IMR-90 (cell line): ENCODE results near the gene TCF4. TPM values are rescaled to one million over a fixed set of nuclear protein-coding genes. Genes with fewer than 3 reads are reported as not detected.

Experiments used
- ATAC-seq: fragments of 200-7000 bp; cut with Tn5 transposase; 2 replicates; pipeline ENCODE4 v1.9.1; 2020; ENCODE audit warnings: low read depth, mild to moderate bottlenecking, moderate library complexity
- BruUV-seq: library from RNA; stranded (reverse); fragments of 400-500 nt; replicated peaks from 2 replicates; lab custom pipeline; 2021; lab: Mats Ljungman, UMichigan
- CTCF ChIA-PET: fragments of 300-600 bp; formaldehyde crosslinking; extraction: SDS; loops from one replicate; lab custom pipeline; 2021; ENCODE audit warnings: antibody characterized with exemption; lab: Yijun Ruan, JAX
- POLR2A ChIA-PET: fragments of 300-600 bp; sonication (Branson Sonifier 250); formaldehyde crosslinking; loops from one replicate; lab custom pipeline; 2022; ENCODE audit warnings: antibody characterized with exemption; ENCODE audit not compliant: unreplicated experiment; lab: Charles Lee
- DNase-seq: peaks from one replicate; pipeline ENCODE4 v3.0.0; 2013
- H2AFZ ChIP-seq: replicated peaks from 2 replicates; pipeline ENCODE3; 2013; ENCODE audit warnings: low read length, mild to moderate bottlenecking; ENCODE audit not compliant: poor library complexity
- H2AK5ac ChIP-seq: 2 replicates; pipeline ENCODE4 v1.6.1; 2013; ENCODE audit warnings: low read depth, low read length, inconsistent platforms
- H2AK9ac ChIP-seq: replicated peaks from 2 replicates; pipeline ENCODE3; 2013; ENCODE audit warnings: mild to moderate bottlenecking, low read depth, low read length, moderate library complexity; ENCODE audit not compliant: poor library complexity
- H2BK120ac ChIP-seq: 2 replicates; pipeline ENCODE4 v1.6.1; 2013; ENCODE audit warnings: low read depth, low read length, inconsistent platforms
- H2BK15ac ChIP-seq: 3 replicates; pipeline ENCODE4 v1.6.1; 2013; ENCODE audit warnings: low read depth, low read length, inconsistent platforms
- H2BK20ac ChIP-seq: 2 replicates; pipeline ENCODE4 v1.6.1; 2013; ENCODE audit warnings: low read depth, mild to moderate bottlenecking, inconsistent platforms, low read length, moderate library complexity
- H2BK5ac ChIP-seq: 2 replicates; pipeline ENCODE4 v1.6.1; 2013; ENCODE audit warnings: mild to moderate bottlenecking, low read depth, low read length, inconsistent platforms; ENCODE audit not compliant: poor library complexity, severe bottlenecking
- H3K14ac ChIP-seq: replicated peaks from 2 replicates; pipeline ENCODE4 v1.6.1; 2013; ENCODE audit warnings: low read depth, low read length, inconsistent platforms
- H3K18ac ChIP-seq: 2 replicates; pipeline ENCODE4 v1.6.1; 2013; ENCODE audit warnings: low read depth, low read length, control low read depth
- H3K23ac ChIP-seq: 2 replicates; pipeline ENCODE4 v1.6.1; 2013; ENCODE audit warnings: low read depth, low read length, inconsistent platforms
- H3K27ac ChIP-seq: 2 replicates; pipeline ENCODE4 v1.5.1; 2013; ENCODE audit warnings: mild to moderate bottlenecking, control low read depth, low read length; ENCODE audit not compliant: insufficient read depth
- H3K27me3 ChIP-seq: 2 replicates; pipeline ENCODE4 v1.6.1; 2013; ENCODE audit warnings: low read length; ENCODE audit not compliant: control insufficient read depth, insufficient read depth
- H3K36me3 ChIP-seq: 2 replicates; pipeline ENCODE4 v1.6.1; 2013; ENCODE audit warnings: low read length, mixed read lengths; ENCODE audit not compliant: control insufficient read depth, insufficient read depth
- H3K4ac ChIP-seq: 2 replicates; pipeline ENCODE4 v1.6.1; 2013; ENCODE audit warnings: low read depth, low read length, inconsistent platforms
- H3K4me1 ChIP-seq: 2 replicates; pipeline ENCODE4 v1.6.1; 2013; ENCODE audit warnings: low read length, mixed read lengths; ENCODE audit not compliant: control insufficient read depth, insufficient read depth
- H3K4me2 ChIP-seq: 2 replicates; pipeline ENCODE4 v1.6.1; 2013; ENCODE audit warnings: low read depth, mild to moderate bottlenecking, control low read depth, low read length, moderate library complexity
- H3K4me3 ChIP-seq: 2 replicates; pipeline ENCODE4 v1.5.1; 2013; ENCODE audit warnings: low read depth, mild to moderate bottlenecking, control low read depth, low read length, moderate library complexity; ENCODE audit not compliant: insufficient read depth
- H3K56ac ChIP-seq: 2 replicates; pipeline ENCODE4 v1.6.1; 2013; ENCODE audit warnings: low read length, inconsistent platforms; ENCODE audit not compliant: insufficient read depth; ENCODE audit errors: extremely low read depth
- H3K79me1 ChIP-seq, 2 experiments: 2 replicates each; pipeline ENCODE4 v1.6.1; 2013; ENCODE audit warnings: low read length in 2 of 2, inconsistent platforms in 1 of 2, low read depth in 1 of 2
- H3K9ac ChIP-seq: 2 replicates; pipeline ENCODE4 v1.6.1; 2013; ENCODE audit warnings: low read depth, low read length, control low read depth
- H3K9me1 ChIP-seq: 2 replicates; pipeline ENCODE4 v1.6.1; 2013; ENCODE audit warnings: low read length, inconsistent platforms; ENCODE audit not compliant: insufficient read depth
- H3K9me3 ChIP-seq: 2 replicates; pipeline ENCODE4 v1.6.1; 2013; ENCODE audit warnings: low read length; ENCODE audit not compliant: control insufficient read depth, insufficient read depth
- H4K20me1 ChIP-seq: 2 replicates; pipeline ENCODE4 v1.6.1; 2013; ENCODE audit warnings: low read length, inconsistent platforms; ENCODE audit not compliant: insufficient read depth
- H4K5ac ChIP-seq: 2 replicates; pipeline ENCODE4 v1.6.1; 2013; ENCODE audit warnings: mild to moderate bottlenecking, low read depth, low read length, control low read depth
- H4K8ac ChIP-seq, 2 experiments: 2 replicates each; pipeline ENCODE4 v1.6.1; 2013; ENCODE audit warnings: low read depth in 2 of 2, low read length in 2 of 2, control low read depth in 1 of 2, inconsistent platforms in 1 of 2
- H4K91ac ChIP-seq: 2 replicates; pipeline ENCODE4 v1.6.1; 2013; ENCODE audit warnings: low read depth, low read length, inconsistent platforms; ENCODE audit not compliant: insufficient read depth
- POLR2A ChIP-seq: IDR thresholded peaks from 2 replicates; pipeline ENCODE4 v1.6.1; 2012; ENCODE audit warnings: mild to moderate bottlenecking, low read depth, low read length
- RAD21 ChIP-seq: IDR thresholded peaks from 2 replicates; pipeline ENCODE4 v1.6.1; 2012; ENCODE audit warnings: low read length, improper control_type of control experiment
- RCOR1 ChIP-seq: IDR thresholded peaks from 2 replicates; pipeline ENCODE4 v1.6.1; 2012; ENCODE audit warnings: mild to moderate bottlenecking, low read length, improper control_type of control experiment; ENCODE audit not compliant: insufficient replicate concordance
- USF2 ChIP-seq: fragments of 150-350 bp; IDR thresholded peaks from 2 replicates; pipeline ENCODE4 v1.6.1; 2017; ENCODE audit warnings: mild to moderate bottlenecking, antibody characterized with exemption, low read length, low read depth
- WGBS, 2 experiments: methylation state at CpG; one replicate each; pipeline versions ENCODE4 v1.1.5 to v1.1.7; 2013; ENCODE audit warnings: missing lambda C conversion rate in 2 of 2; ENCODE audit not compliant: insufficient read length in 1 of 2; ENCODE audit errors: extremely low coverage in 2 of 2; 5-methylcytosine and 5-hydroxymethylcytosine counted together
- dilution Hi-C: fragments of 300-500 bp; cut with HindIII; formaldehyde crosslinking; loops from one replicate; pipeline ENCODE4 v1.14.3; 2018; ENCODE audit warnings: low sequenced_read_pairs; ENCODE audit not compliant: unreplicated experiment
- in situ Hi-C: fragments of 300-500 bp; cut with MboI; formaldehyde crosslinking; loops from 3 replicates; pipeline ENCODE4 v1.14.3; 2019; ENCODE audit warnings: low sequenced_read_pairs, inconsistent platforms, mixed read lengths
- intact Hi-C: fragments of 100-400 bp; cut with micrococcal nuclease; formaldehyde crosslinking; loops from 2 replicates; pipeline ENCODE4 v1.10.0; 2022
- polyA plus RNA-seq, 3 experiments: library from polyadenylated mRNA; depleted of rRNA; stranded (reverse); fragments of >200 nt; gene quantifications; 2 replicates each; pipeline ENCODE4 v1.2.3, GENCODE V29; 2012; ENCODE audit warnings: low replicate concordance in 1 of 3
- total RNA-seq: library from RNA; depleted of rRNA; stranded (reverse); fragments of >200 nt; gene quantifications from 2 replicates; pipeline ENCODE4 v1.2.3, GENCODE V29; 2012

The TCF4 gene
- total and polyA plus RNA-seq, 2 of the 4 experiments (the other 2 are of a cell fraction), result 30.0 to 87.1 TPM

DNA sequence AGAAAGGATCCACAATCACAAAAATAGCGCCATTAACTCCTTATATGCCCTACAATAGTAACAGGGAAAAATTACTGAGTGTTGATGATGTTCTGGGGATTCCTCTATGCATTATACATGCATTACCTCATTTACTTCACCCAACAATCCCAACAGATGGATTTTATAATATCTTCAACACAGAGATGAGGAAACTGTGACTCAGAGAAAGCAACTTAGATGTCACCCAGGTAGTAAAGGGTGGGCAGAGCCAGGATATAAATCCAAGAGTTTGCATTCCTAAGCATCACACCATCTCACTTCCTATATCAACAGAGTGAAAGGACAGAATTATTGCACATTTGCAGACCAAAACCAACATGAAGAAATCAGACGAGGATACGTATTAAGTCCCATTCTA, 144.2 kb downstream of the TCF4 start:
- peaks cover 9% of the 10 kb centered on the region; the same call in 1 of the 2 replicates for H4K20me1 ChIP-seq
- H3K27me3 ChIP-seq, result no peaks in the 10 kb centered on the region
- H2AK5ac ChIP-seq, result no peak overlapping the region
- ChIA-PET CTCF (interaction anchor here (2.5 kb wide), 1 partner anchor 9 kb away, joined by 8 read pairs; no protein-coding TSS in a partner anchor), POLR2A (no interaction called here)
- no peak overlapping the region for H2AK9ac ChIP-seq
- H3K79me1 ChIP-seq, result peaks cover 47 to 84% of the 10 kb centered on the region in 2 experiments
- no peak overlapping the region for H3K4me2 ChIP-seq
- H3K23ac ChIP-seq, result no peak overlapping the region
- no peak overlapping the region for H3K14ac ChIP-seq
- no peak overlapping the region for H2BK15ac ChIP-seq
- ATAC-seq (no peak), DNase-seq (peak; percentile 42)
- no peak overlapping the region for H4K8ac ChIP-seq
- no peak overlapping the region for H3K9ac ChIP-seq
- H2BK120ac ChIP-seq, result no peak overlapping the region
- H3K4me1 ChIP-seq, result no peaks in the 10 kb centered on the region
- peaks cover 6% of the 10 kb centered on the region; the same call in 1 of the 2 replicates for H3K9me1 ChIP-seq
- no peak overlapping the region for H2BK20ac ChIP-seq
- no CpG with 5 or more reads among the region's 3 CpGs for WGBS, 2 experiments
- no peak overlapping the region for H3K27ac ChIP-seq
- intact Hi-C loops, result no loop called here
- H3K4ac ChIP-seq, result no peak overlapping the region
- no peaks in the 10 kb centered on the region; the same call in 1 of the 2 replicates for H3K36me3 ChIP-seq
- no peak overlapping the region for H3K56ac ChIP-seq
- in situ Hi-C loops, result no loop called here
- dilution Hi-C loops, result no loop called here
- H3K18ac ChIP-seq, result no peak overlapping the region
- no peak for TF ChIP-seq POLR2A
- no peak for TF ChIP-seq USF2
- no peak for TF ChIP-seq RAD21
- no peak for TF ChIP-seq RCOR1
- H4K91ac ChIP-seq, result no peak overlapping the region
- no peak overlapping the region for H3K4me3 ChIP-seq
- H2BK5ac ChIP-seq, result no peak overlapping the region
- no peak overlapping the region for H2AFZ ChIP-seq
- H4K5ac ChIP-seq, result no peak overlapping the region
- H3K9me3 ChIP-seq, result peaks cover 3% of the 10 kb centered on the region; the same call in 1 of the 2 replicates
- BruUV-seq, result no TSS peak
